ENCODE data around the gene RBL1. TPM values are rescaled to one million over a fixed set of nuclear protein-coding genes. Genes with fewer than 3 reads are reported as not detected.

Gene RBL1
- total RNA-seq, 1 experiment from 2014 or later = 30.2 TPM

DNA sequence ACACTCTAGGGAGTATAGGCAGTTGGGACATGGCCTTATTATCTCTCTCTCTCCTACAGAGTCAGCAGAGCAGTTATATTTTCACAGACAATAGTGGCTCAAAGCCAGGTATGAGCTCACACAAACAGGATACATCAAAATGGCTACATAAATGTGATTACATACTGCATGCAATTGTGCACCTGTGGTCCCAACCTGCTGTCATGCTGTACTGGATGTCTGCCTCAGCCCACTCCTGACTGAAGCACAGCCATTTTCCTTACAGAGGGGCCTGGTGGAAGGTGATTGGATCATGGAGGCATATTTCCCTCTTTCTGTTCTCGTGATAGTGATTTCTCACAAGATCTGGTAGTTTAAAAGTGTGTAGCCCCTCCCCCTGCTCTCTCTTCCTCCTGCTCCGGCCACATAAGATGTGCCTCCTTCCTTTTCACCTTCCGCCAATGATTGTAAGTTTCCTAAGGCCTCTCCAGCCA lies 107.3 kb downstream of the RBL1 start:
- DNase-seq (ENCODE audit: low spot score) = peak; percentile 31
- intact Hi-C loops (cut with micrococcal nuclease; ENCODE audit: unreplicated experiment) = no loop called here
- Histone ChIP-seq H3K27ac (ENCODE audit: low read depth, low read length, poor library complexity, severe bottlenecking) (no peak overlapping the region), H3K4me1 (ENCODE audit: insufficient read depth, low read length, poor library complexity, severe bottlenecking) (no peaks in the 10 kb centered on the region), H3K4me3 (ENCODE audit: low read depth, low read length, poor library complexity, severe bottlenecking) (no peak overlapping the region), H3K27me3 (replicated peaks; ENCODE audit: insufficient read depth, low read depth, low read length, poor library complexity) (no peaks in the 10 kb centered on the region), H3K36me3 (ENCODE audit: insufficient read depth, low read length, poor library complexity, severe bottlenecking) (no peaks in the 10 kb centered on the region), H3K9me3 (ENCODE audit: low read depth, low read length, poor library complexity, severe bottlenecking) (peaks cover 5% of the 10 kb centered on the region)
- BruUV-seq (replicated peaks) = no TSS peak
- POLR2A ChIA-PET (ENCODE audit: low non-redundant PET) = no interaction called here
- TF ChIP-seq CTCF (conservative IDR thresholded peaks at IDR 0.05; ENCODE audit: low read depth, low read length) (no peak), EZH2 (IDR thresholded peaks at IDR 0.05; ENCODE audit: borderline replicate concordance, low read depth, low read length, poor library complexity, severe bottlenecking) (no peak)
- CTCF ChIA-PET = no interaction called here

DNA sequence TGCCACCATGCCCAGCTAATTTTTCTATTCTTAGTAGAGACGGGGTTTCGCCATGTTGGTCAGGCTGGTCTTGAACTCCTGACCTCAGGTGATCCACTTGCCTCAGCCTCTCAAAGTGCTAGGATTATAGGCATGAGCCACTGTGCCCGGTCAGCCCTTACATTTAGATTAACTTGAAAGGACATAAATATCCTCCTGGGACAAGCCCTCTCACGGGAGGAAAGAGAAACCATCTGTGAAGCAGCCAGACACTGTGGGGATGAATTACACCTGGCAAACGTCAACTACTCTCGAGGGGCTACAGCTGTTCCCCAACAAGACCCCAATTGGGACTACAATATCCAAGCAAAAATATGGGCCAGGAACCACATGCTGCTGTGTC lies 111.5 kb downstream of the RBL1 start:
- Histone ChIP-seq H3K27ac (ENCODE audit: low read depth, low read length, poor library complexity, severe bottlenecking) (no peak overlapping the region), H3K36me3 (ENCODE audit: insufficient read depth, low read length, poor library complexity, severe bottlenecking) (no peaks in the 10 kb centered on the region), H3K27me3 (replicated peaks; ENCODE audit: insufficient read depth, low read depth, low read length, poor library complexity) (no peaks in the 10 kb centered on the region), H3K4me1 (ENCODE audit: insufficient read depth, low read length, poor library complexity, severe bottlenecking) (no peaks in the 10 kb centered on the region), H3K9me3 (ENCODE audit: low read depth, low read length, poor library complexity, severe bottlenecking) (no peaks in the 10 kb centered on the region), H3K4me3 (ENCODE audit: low read depth, low read length, poor library complexity, severe bottlenecking) (no peak overlapping the region)
- ChIA-PET CTCF (no interaction called here), POLR2A (ENCODE audit: low non-redundant PET) (no interaction called here)
- no peak for DNase-seq (ENCODE audit: low spot score)
- no TSS peak for BruUV-seq (replicated peaks)
- intact Hi-C loops (cut with micrococcal nuclease; ENCODE audit: unreplicated experiment) = no loop called here
- no peak for TF ChIP-seq EZH2 (IDR thresholded peaks at IDR 0.05; ENCODE audit: borderline replicate concordance, low read depth, low read length, poor library complexity, severe bottlenecking)
- no peak for TF ChIP-seq CTCF (conservative IDR thresholded peaks at IDR 0.05; ENCODE audit: low read depth, low read length)

DNA sequence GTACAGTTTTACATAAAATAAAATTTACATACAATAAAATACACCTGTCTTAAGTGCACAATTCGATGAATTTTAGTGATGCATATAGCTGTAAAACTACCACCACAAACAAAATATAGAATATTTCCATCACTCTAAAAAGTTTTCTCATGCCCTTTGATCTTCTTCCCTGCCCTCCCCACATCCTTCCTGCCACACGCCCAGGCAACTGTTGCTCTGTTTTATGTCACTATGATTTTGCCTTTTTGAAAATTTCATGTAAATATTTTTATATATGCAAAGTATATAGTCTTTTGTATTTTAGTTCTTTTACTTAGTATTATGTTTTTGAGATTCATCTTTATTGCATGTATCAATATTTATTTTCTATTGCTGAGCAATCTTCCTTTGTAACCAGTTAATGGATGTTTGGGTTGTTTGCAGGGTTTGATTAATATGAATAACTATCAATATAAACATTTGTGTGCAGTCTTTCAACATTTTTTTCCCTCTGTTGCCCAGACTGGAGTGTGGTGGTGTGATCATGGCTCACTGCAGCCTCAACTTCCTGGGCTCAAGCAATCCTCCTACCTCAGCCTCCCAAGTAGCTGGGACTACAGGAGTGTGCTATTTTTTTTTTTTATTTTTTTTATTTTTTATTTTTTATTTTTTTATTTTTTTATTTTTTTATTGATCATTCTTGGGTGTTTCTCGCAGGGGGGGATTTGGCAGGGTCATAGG lies 120.5 kb downstream of the RBL1 start:
- no peaks in the 10 kb centered on the region for H3K9me3 ChIP-seq (ENCODE audit: low read depth, low read length, poor library complexity, severe bottlenecking)
- no peaks in the 10 kb centered on the region for H3K4me1 ChIP-seq (ENCODE audit: insufficient read depth, low read length, poor library complexity, severe bottlenecking)
- ChIA-PET CTCF (no interaction called here), POLR2A (ENCODE audit: low non-redundant PET) (interaction anchor here (0.6 kb wide), 1 partner anchor 230 kb away, joined by 3 read pairs; the partner anchor contains the start of gene NDRG3)
- no peak for DNase-seq (ENCODE audit: low spot score)
- H3K36me3 ChIP-seq (ENCODE audit: insufficient read depth, low read length, poor library complexity, severe bottlenecking) = no peaks in the 10 kb centered on the region
- H3K27ac ChIP-seq (ENCODE audit: low read depth, low read length, poor library complexity, severe bottlenecking) = no peak overlapping the region
- TF ChIP-seq EZH2 (IDR thresholded peaks at IDR 0.05; ENCODE audit: borderline replicate concordance, low read depth, low read length, poor library complexity, severe bottlenecking) = no peak
- TF ChIP-seq CTCF (conservative IDR thresholded peaks at IDR 0.05; ENCODE audit: low read depth, low read length) = no peak
- intact Hi-C loops (cut with micrococcal nuclease; ENCODE audit: unreplicated experiment) = no loop called here
- no peaks in the 10 kb centered on the region for H3K27me3 ChIP-seq (replicated peaks; ENCODE audit: insufficient read depth, low read depth, low read length, poor library complexity)
- BruUV-seq (replicated peaks) = no TSS peak
- H3K4me3 ChIP-seq (ENCODE audit: low read depth, low read length, poor library complexity, severe bottlenecking) = no peak overlapping the region

All from A673 (cell line).